ENCODE data around the gene PI4K2B. TPM values are rescaled to one million over a fixed set of nuclear protein-coding genes. Genes with fewer than 3 reads are reported as not detected.

The PI4K2B gene
- total and polyA plus RNA-seq, 8 donors = 3.3 to 7.3 (median 6.0) TPM

GRCh38 chr4:25303578-25303977, 69.7 kb downstream of the PI4K2B start:
- FAIRE-seq = no peak
- Histone ChIP-seq H3K27ac (no peak overlapping the region), H3K27me3 (no peaks in the 10 kb centered on the region), H3K9me3 (no peaks in the 10 kb centered on the region), H3K4me3 (no peak overlapping the region), H3K36me3 (no peaks in the 10 kb centered on the region), H3K4me1 (peaks cover 0 to 4% (median 0%) of the 10 kb centered on the region in 3 donors)
- no peak for ATAC-seq
- DNase-seq = no peak
- intact Hi-C loops (cut with DNase I) = no loop called here
- 83 to 89% methylated on average over 3 of the region's 3 CpGs for WGBS, 2 donors
- TF ChIP-seq, protein P1, sequence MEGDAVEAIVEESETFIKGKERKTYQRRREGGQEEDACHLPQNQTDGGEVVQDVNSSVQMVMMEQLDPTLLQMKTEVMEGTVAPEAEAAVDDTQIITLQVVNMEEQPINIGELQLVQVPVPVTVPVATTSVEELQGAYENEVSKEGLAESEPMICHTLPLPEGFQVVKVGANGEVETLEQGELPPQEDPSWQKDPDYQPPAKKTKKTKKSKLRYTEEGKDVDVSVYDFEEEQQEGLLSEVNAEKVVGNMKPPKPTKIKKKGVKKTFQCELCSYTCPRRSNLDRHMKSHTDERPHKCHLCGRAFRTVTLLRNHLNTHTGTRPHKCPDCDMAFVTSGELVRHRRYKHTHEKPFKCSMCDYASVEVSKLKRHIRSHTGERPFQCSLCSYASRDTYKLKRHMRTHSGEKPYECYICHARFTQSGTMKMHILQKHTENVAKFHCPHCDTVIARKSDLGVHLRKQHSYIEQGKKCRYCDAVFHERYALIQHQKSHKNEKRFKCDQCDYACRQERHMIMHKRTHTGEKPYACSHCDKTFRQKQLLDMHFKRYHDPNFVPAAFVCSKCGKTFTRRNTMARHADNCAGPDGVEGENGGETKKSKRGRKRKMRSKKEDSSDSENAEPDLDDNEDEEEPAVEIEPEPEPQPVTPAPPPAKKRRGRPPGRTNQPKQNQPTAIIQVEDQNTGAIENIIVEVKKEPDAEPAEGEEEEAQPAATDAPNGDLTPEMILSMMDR (IDR thresholded peaks at IDR 0.05) = no peak

DNA sequence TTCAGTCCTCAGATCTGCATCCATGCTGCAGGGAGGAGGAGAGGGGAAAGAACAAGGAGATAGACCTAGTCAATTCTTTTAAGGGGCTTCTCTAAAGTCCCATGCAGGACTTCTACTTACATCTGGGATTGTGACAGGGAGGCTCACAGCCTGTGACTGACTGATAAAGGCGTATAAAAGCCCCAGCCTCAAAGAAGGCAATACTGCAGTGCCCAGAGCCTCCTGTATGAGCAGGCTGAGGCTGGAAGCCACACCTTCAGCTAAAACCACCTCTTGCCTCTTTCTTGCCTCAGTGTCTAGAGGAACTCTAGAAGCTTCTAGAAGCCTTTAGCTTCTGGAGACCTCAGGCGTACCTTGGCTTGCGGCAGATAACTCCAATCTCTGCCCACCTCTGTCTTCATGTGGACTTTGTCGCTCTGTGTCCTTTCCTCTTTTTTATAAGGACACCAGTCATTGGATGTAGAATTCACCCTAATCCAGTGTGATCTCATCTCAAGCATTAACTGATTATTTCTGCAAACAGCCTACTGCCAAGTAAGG, 72.8 kb downstream of the PI4K2B start:
- no peaks in the 10 kb centered on the region for H3K4me1 ChIP-seq
- no peak overlapping the region for H3K4me3 ChIP-seq
- DNase-seq (no peak), FAIRE-seq (no peak), ATAC-seq (no peak)
- no peak overlapping the region for H3K27ac ChIP-seq
- H3K36me3 ChIP-seq = no peaks in the 10 kb centered on the region
- H3K9me3 ChIP-seq = no peaks in the 10 kb centered on the region
- 67 to 76% methylated on average over 4 of the region's 4 CpGs for WGBS, 2 donors
- intact Hi-C loops (cut with DNase I) = no loop called here
- TF ChIP-seq, protein P1 (IDR thresholded peaks at IDR 0.05) = no peak
- no peaks in the 10 kb centered on the region for H3K27me3 ChIP-seq

GRCh38 chr4:25307596-25307995, 73.8 kb downstream of the PI4K2B start:
- DNase-seq (no peak), ATAC-seq (no peak), FAIRE-seq (no peak)
- no peaks in the 10 kb centered on the region for H3K9me3 ChIP-seq
- no peaks in the 10 kb centered on the region for H3K36me3 ChIP-seq
- H3K4me1 ChIP-seq = no peaks in the 10 kb centered on the region
- 50 to 54% methylated on average over 7 of the region's 7 CpGs for WGBS, 2 donors
- H3K4me3 ChIP-seq = no peak overlapping the region
- no peaks in the 10 kb centered on the region for H3K27me3 ChIP-seq
- TF ChIP-seq, protein P1 (IDR thresholded peaks at IDR 0.05) = no peak
- H3K27ac ChIP-seq = no peak overlapping the region
- intact Hi-C loops (cut with DNase I) = no loop called here

DNA sequence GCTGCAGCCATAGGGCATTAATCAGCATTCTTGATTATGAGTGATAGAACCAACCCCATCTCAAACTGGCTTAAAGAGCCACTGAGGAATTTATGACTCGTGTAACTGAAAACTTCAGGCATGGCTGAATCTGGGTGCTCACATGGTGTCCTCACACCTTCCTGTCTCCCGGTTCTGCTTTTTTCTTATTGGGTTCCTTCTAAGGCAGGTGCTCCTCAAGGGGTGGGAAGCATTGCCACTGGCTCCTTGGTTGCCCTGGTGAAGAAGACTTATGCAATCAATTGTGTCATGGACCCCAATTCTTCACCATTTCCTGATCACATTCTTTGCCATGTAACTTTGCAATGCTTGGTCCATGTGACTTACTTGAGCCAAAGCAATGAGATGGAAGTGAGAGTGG, 74.5 kb downstream of the PI4K2B start:
- Histone ChIP-seq H3K4me3 (no peak overlapping the region), H3K36me3 (no peaks in the 10 kb centered on the region), H3K27ac (no peak overlapping the region), H3K9me3 (no peaks in the 10 kb centered on the region), H3K4me1 (peaks cover 0 to 2% (median 1%) of the 10 kb centered on the region in 3 donors), H3K27me3 (no peaks in the 10 kb centered on the region)
- intact Hi-C loops (cut with DNase I) = no loop called here
- ATAC-seq = no peak
- no peak for FAIRE-seq
- no peak for DNase-seq
- TF ChIP-seq, protein P1 (IDR thresholded peaks at IDR 0.05) = no peak
- 73 to 75% methylated on average over 2 of the region's 2 CpGs for WGBS, 2 donors

- no peak overlapping the region for H3K27ac ChIP-seq
- TF ChIP-seq, protein P1 (IDR thresholded peaks at IDR 0.05) = no peak
- WGBS, 2 donors = 63 to 67% methylated on average over 7 of the region's 7 CpGs
- ATAC-seq (no peak), DNase-seq (no peak), FAIRE-seq (no peak)
- no peaks in the 10 kb centered on the region for H3K27me3 ChIP-seq
- H3K9me3 ChIP-seq = no peaks in the 10 kb centered on the region
- intact Hi-C loops (cut with DNase I) = no loop called here
- H3K4me3 ChIP-seq = no peak overlapping the region
- no peaks in the 10 kb centered on the region for H3K36me3 ChIP-seq
- peaks cover 0 to 6% (median 4%) of the 10 kb centered on the region in 3 donors for H3K4me1 ChIP-seq
Measured at GRCh38 chr4:25308761-25309160, 74.9 kb downstream of the PI4K2B start.
